Esophagus muscularis mucosa (tissue), 4 donors: ENCODE results near the gene SETBP1. TPM values are rescaled to one million over a fixed set of nuclear protein-coding genes. Genes with fewer than 3 reads are reported as not detected.

Experiments
- DNase-seq: peaks from one replicate; pipeline ENCODE4 v3.0.0-alpha.2; 2017; ENCODE audit errors: extremely low spot score
- H3K27ac ChIP-seq, 4 donors: fragments of 200-600 bp; sonication (generic); replicated peaks in 1 of 4; 1 replicate in 3 of 4; 2 replicates in 1 of 4; pipeline ENCODE4 v1.5.1; 2016 to 2019; ENCODE audit warnings: mild to moderate bottlenecking in 1 of 4
- H3K27me3 ChIP-seq, 4 donors: fragments of 200-600 bp; sonication (generic); one replicate each; pipeline versions ENCODE4 v1.5.1 to v1.6.0; 2016 to 2019
- H3K36me3 ChIP-seq, 4 donors: fragments of 200-600 bp; sonication (generic); one replicate each; pipeline ENCODE4 v1.5.1; 2016 to 2019
- H3K4me1 ChIP-seq, 4 donors: fragments of 200-600 bp; sonication (generic); one replicate each; pipeline ENCODE4 v1.5.1; 2016 to 2019
- H3K4me3 ChIP-seq, 4 donors: fragments of 200-600 bp; sonication (generic); 1 replicate in 2 of 4; 2 replicates in 2 of 4; pipeline ENCODE4 v1.5.1; 2016 to 2019; ENCODE audit warnings: mild to moderate bottlenecking in 4 of 4, moderate library complexity in 1 of 4
- H3K9me3 ChIP-seq, 4 donors: fragments of 200-600 bp; sonication (generic); 1 replicate in 3 of 4; 2 replicates in 1 of 4; pipeline ENCODE4 v1.5.1; 2016 to 2019
- EP300 ChIP-seq: sonication (generic); formaldehyde crosslinking; IDR thresholded peaks from one replicate; pipeline ENCODE4 v1.6.1; 2017; ENCODE audit warnings: antibody characterized with exemption
- POLR2A ChIP-seq: fragments of 450-650 bp; IDR thresholded peaks from one replicate; pipeline ENCODE4 v1.6.1; 2017; ENCODE audit warnings: antibody characterized with exemption, moderate library complexity, mild to moderate bottlenecking, low read depth
- POLR2AphosphoS5 ChIP-seq, 2 donors: sonication (generic); formaldehyde crosslinking; IDR thresholded peaks; one replicate each; pipeline ENCODE4 v1.6.1; 2017; ENCODE audit warnings: antibody characterized with exemption in 2 of 2
- WGBS: methylation state at CpG from one replicate; pipeline ENCODE4 v1.1.5; 2018; 5-methylcytosine and 5-hydroxymethylcytosine counted together
- intact Hi-C: fragments of 100-400 bp; cut with DNase I; formaldehyde crosslinking; loops from one replicate; pipeline ENCODE4 v1.15.1; 2023
- total RNA-seq, 4 donors: library from RNA; depleted of rRNA; stranded (reverse); fragments of >200 nt; gene quantifications; one replicate each; pipeline versions ENCODE4 v1.1.0 to v1.2.1, GENCODE V29; 2016
- TF ChIP-seq, protein P1 (sequence below), 3 experiments: fragments of 200-600 bp in 2 of 3; fragments of 450-650 bp in 1 of 3; sonication (generic) in 2 of 3; IDR thresholded peaks; one replicate each; pipeline ENCODE4 v1.5.1; 2017 to 2019; ENCODE audit warnings: antibody characterized with exemption in 3 of 3, mild to moderate bottlenecking in 2 of 3, moderate library complexity in 1 of 3

The SETBP1 gene
- total RNA-seq, 4 donors from 2014 or later: 40.9 to 86.5 (median 65.1) TPM

DNA sequence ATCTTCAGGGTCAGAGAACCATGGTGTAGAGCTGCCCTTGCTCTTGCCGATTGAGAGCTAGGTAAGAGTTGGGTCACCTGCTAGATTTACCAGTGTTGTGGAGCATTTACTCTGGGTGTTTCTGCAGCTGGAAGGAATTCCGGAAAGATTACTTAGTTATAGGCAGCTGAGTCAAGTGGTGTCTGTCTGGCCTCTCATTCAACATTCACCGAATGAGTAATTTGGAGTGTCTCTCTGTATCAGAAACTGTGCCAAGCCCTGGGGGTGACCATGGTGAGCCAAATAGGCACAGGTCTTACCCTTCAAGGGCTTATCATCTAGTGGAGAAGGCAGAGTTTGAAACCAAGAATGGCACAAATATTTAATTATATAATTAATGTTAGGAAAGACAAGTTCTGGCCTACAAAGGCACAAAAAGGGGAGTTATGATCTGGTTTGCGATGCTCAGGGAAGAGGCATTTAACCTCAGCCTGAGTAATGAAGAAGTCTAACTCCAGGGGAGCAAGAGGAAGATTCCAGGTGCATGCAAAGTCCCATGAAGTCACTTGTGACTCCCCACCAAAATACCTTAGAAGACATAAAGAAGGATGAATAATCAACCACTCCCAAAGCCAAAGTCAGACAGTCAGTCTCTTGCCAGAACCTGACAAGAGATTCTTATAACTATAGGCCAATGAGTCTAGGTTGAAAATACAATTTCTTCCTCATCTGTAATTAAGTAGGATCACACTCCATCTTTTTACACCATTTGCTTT lies 12.5 kb downstream of the SETBP1 start:
- Histone ChIP-seq H3K4me1 (peaks cover 14 to 85% (median 70%) of the 10 kb centered on the region in 4 donors), H3K27me3 (no peaks in the 10 kb centered on the region), H3K9me3 (no peaks in the 10 kb centered on the region), H3K4me3 (no peak overlapping the region), H3K36me3 (no peaks in the 10 kb centered on the region), H3K27ac (no peak overlapping the region)
- no peak for DNase-seq
- TF ChIP-seq, protein P1, sequence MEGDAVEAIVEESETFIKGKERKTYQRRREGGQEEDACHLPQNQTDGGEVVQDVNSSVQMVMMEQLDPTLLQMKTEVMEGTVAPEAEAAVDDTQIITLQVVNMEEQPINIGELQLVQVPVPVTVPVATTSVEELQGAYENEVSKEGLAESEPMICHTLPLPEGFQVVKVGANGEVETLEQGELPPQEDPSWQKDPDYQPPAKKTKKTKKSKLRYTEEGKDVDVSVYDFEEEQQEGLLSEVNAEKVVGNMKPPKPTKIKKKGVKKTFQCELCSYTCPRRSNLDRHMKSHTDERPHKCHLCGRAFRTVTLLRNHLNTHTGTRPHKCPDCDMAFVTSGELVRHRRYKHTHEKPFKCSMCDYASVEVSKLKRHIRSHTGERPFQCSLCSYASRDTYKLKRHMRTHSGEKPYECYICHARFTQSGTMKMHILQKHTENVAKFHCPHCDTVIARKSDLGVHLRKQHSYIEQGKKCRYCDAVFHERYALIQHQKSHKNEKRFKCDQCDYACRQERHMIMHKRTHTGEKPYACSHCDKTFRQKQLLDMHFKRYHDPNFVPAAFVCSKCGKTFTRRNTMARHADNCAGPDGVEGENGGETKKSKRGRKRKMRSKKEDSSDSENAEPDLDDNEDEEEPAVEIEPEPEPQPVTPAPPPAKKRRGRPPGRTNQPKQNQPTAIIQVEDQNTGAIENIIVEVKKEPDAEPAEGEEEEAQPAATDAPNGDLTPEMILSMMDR (IDR thresholded peaks at IDR 0.05): no peak
- TF ChIP-seq EP300 (no peak), POLR2A (no peak), POLR2AphosphoS5 (IDR thresholded peaks at IDR 0.05) (no peak)
- intact Hi-C loops: no loop called here
- WGBS: 89% methylated on average over 4 of the region's 4 CpGs

- Histone ChIP-seq H3K4me1 (peaks cover 27 to 82% (median 73%) of the 10 kb centered on the region in 4 donors), H3K9me3 (no peaks in the 10 kb centered on the region), H3K4me3 (no peak overlapping the region), H3K36me3 (no peaks in the 10 kb centered on the region), H3K27ac (peak overlapping the region; percentile 72 to 81 (median 76)), H3K27me3 (no peaks in the 10 kb centered on the region)
- no peak for DNase-seq
- intact Hi-C loops: no loop called here
- WGBS: 56% methylated on average over 4 of the region's 4 CpGs
- TF ChIP-seq, protein P1 (IDR thresholded peaks at IDR 0.05): no peak
- TF ChIP-seq POLR2A (no peak), EP300 (no peak), POLR2AphosphoS5 (IDR thresholded peaks at IDR 0.05) (no peak)
Observed at GRCh38 chr18:44695503-44695902, 14.8 kb downstream of the SETBP1 start.

DNA sequence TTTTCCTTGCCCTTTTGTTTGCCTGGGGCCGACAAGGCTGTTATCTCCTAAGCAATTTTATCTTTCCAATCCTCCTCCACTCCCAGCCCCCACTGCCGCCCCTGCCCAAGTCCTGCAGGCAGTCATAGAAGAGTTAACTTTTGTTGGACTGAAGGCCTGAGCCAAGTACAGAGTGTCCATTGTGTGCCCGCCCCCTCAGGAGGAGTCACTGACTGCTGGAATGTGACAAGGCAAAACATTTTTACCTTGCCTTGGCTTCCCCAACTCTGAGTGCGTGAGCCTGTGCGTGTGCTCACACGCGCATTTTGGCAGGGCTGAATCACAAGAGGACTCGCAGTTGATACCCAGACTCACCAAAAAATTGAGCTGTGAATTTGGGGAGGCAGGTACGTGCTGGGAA lies 16.2 kb downstream of the SETBP1 start:
- Histone ChIP-seq H3K4me3 (peak overlapping the region; percentile 20 to 48 (median 42)), H3K27ac (peak overlapping the region; percentile 72 to 81 (median 76)), H3K27me3 (no peaks in the 10 kb centered on the region), H3K36me3 (no peaks in the 10 kb centered on the region), H3K4me1 (peaks cover 34 to 90% (median 80%) of the 10 kb centered on the region in 4 donors), H3K9me3 (no peaks in the 10 kb centered on the region)
- 41% methylated on average over 9 of the region's 9 CpGs for WGBS
- intact Hi-C loops: no loop called here
- no peak for DNase-seq
- TF ChIP-seq POLR2AphosphoS5 (IDR thresholded peaks at IDR 0.05): peak; percentile 76 to 79
- TF ChIP-seq, protein P1 (IDR thresholded peaks at IDR 0.05): no peak
- peak; percentile 72 for TF ChIP-seq EP300
- no peak for TF ChIP-seq POLR2A

DNA sequence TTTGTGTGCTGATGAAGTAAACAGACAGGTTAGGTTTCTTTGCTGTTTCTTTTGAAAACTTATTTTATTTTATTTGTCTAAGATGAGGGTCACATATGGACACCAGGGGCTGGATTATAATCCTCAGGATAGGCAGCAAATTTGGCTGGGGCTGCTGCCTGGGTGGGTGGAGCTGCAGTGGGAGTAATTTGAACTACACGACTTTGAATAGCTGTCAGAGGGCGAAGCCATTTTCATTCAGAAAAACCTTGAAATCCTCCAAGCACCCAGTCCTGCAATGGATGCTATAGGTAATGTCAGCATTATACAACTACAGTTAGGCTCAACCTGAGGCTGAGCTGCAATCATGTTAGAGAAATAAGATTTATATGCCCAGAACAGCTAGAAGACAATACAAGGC lies 16.6 kb downstream of the SETBP1 start:
- H3K4me1 ChIP-seq: peaks cover 34 to 94% (median 81%) of the 10 kb centered on the region in 4 donors
- no peak for DNase-seq
- peak overlapping the region; percentile 20 to 48 (median 42) for H3K4me3 ChIP-seq
- H3K27ac ChIP-seq: peak overlapping the region; percentile 72 to 81 (median 76)
- TF ChIP-seq POLR2A: no peak
- TF ChIP-seq EP300: no peak
- TF ChIP-seq, protein P1 (IDR thresholded peaks at IDR 0.05): no peak
- no peak for TF ChIP-seq POLR2AphosphoS5 (IDR thresholded peaks at IDR 0.05)
- H3K27me3 ChIP-seq: no peaks in the 10 kb centered on the region
- WGBS: 66% methylated on average over 2 of the region's 2 CpGs
- intact Hi-C loops: no loop called here
- H3K36me3 ChIP-seq: no peaks in the 10 kb centered on the region
- no peaks in the 10 kb centered on the region for H3K9me3 ChIP-seq
